ENCODE results near the gene WFDC6.
"Not testable (repeated sequence)": the region's sequence is repeated elsewhere in the genome, so short reads cannot be mapped to it uniquely, and the experiment has no call there.

The WFDC6 gene

GRCh38 chr20:45539382-45539781 lies at the start of gene WFDC6:
TSS of gene WFDC6 (minus strand) at chr20:45539482. CDS start at chr20:45539407, 75 bp downstream.
- no peak for DNase-seq (ENCODE audit: low read depth, low spot score)

- no peak for DNase-seq (ENCODE audit: low read depth, low spot score)
Measured at GRCh38 chr20:45588800-45589199, 49.5 kb upstream of the WFDC6 start.

- DNase-seq (ENCODE audit: low read depth, low spot score): not testable (repeated sequence)
Measured at GRCh38 chr20:45585986-45586385, 46.7 kb upstream of the WFDC6 start.

GRCh38 chr20:45584294-45584693 lies 45.0 kb upstream of the WFDC6 start:
- DNase-seq (ENCODE audit: low read depth, low spot score): not testable (repeated sequence)

GRCh38 chr20:45583502-45583901 lies 44.2 kb upstream of the WFDC6 start:
- no peak for DNase-seq (ENCODE audit: low read depth, low spot score)

GRCh38 chr20:45581702-45582101 lies 42.4 kb upstream of the WFDC6 start:
- DNase-seq (ENCODE audit: low read depth, low spot score): no peak

GRCh38 chr20:45579184-45579583 lies 39.9 kb upstream of the WFDC6 start, which contains the start of gene WFDC8:
TSS of gene WFDC8 (minus strand) at chr20:45579284. CDS start at chr20:45579247, 37 bp downstream.
- no peak for DNase-seq (ENCODE audit: low read depth, low spot score)

GRCh38 chr20:45578231-45578630 lies 38.9 kb upstream of the WFDC6 start:
- DNase-seq (ENCODE audit: low read depth, low spot score): no peak

GRCh38 chr20:45576995-45577394 lies 37.7 kb upstream of the WFDC6 start:
- no peak for DNase-seq (ENCODE audit: low read depth, low spot score)

- no peak for DNase-seq (ENCODE audit: low read depth, low spot score)
Measured at GRCh38 chr20:45575931-45576330, 36.6 kb upstream of the WFDC6 start.

- not testable (repeated sequence) for DNase-seq (ENCODE audit: low read depth, low spot score)
Measured at GRCh38 chr20:45569650-45570049, 30.4 kb upstream of the WFDC6 start.

GRCh38 chr20:45564760-45565276 lies 25.5 kb upstream of the WFDC6 start:
- no peak for DNase-seq (ENCODE audit: low read depth, low spot score)

GRCh38 chr20:45555198-45555597 lies 15.9 kb upstream of the WFDC6 start:
- no peak for DNase-seq (ENCODE audit: low read depth, low spot score)

GRCh38 chr20:45552456-45552855 lies 13.2 kb upstream of the WFDC6 start:
- no peak for DNase-seq (ENCODE audit: low read depth, low spot score)

GRCh38 chr20:45550765-45551164 lies 11.5 kb upstream of the WFDC6 start:
- no peak for DNase-seq (ENCODE audit: low read depth, low spot score)

- DNase-seq (ENCODE audit: low read depth, low spot score): no peak
Measured at GRCh38 chr20:45548410-45548809, 9.1 kb upstream of the WFDC6 start.

- DNase-seq (ENCODE audit: low read depth, low spot score): no peak
Measured at GRCh38 chr20:45547206-45547770, 8.0 kb upstream of the WFDC6 start, which contains the start of gene EPPIN. TSS of gene EPPIN (minus strand) at chr20:45547401. CDS start at chr20:45547357, 44 bp downstream.

- DNase-seq (ENCODE audit: low read depth, low spot score): no peak
Measured at GRCh38 chr20:45545754-45546453, 6.6 kb upstream of the WFDC6 start.

GRCh38 chr20:45545351-45545750 lies 6.1 kb upstream of the WFDC6 start:
- no peak for DNase-seq (ENCODE audit: low read depth, low spot score)

GRCh38 chr20:45538209-45538799 lies 978 bp downstream of the WFDC6 start:
- DNase-seq (ENCODE audit: low read depth, low spot score): no peak

GRCh38 chr20:45527294-45527693 lies 12.0 kb downstream of the WFDC6 start:
- DNase-seq (ENCODE audit: low read depth, low spot score): no peak

GRCh38 chr20:45523821-45524220 lies 15.5 kb downstream of the WFDC6 start:
- DNase-seq (ENCODE audit: low read depth, low spot score): no peak

GRCh38 chr20:45518282-45518681 lies 21.0 kb downstream of the WFDC6 start:
- no peak for DNase-seq (ENCODE audit: low read depth, low spot score)

Data from smooth muscle cell of the brain vasculature (primary cell).